ENCODE data around the gene TOMM22.

DNA sequence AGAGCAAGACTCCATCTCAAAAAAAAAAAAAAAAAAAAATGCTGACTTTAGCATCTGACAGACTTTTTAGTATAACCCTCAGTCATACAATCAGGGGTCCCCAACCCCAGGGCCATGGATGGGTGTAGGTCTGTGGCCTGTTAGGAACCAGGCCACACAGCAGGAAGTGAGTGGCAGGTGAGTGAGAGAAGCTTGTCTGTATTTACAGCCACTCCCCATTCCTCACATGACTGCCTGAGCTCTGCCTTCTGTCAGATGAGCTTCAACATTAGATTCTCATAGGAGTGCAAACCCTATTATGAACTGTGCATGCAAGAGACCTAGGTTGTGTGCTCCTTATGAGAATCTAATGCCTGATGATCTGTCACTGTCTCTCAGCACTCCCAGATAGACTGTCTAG, 28.9 kb upstream of the TOMM22 start:
- TF ChIP-seq, protein P1, sequence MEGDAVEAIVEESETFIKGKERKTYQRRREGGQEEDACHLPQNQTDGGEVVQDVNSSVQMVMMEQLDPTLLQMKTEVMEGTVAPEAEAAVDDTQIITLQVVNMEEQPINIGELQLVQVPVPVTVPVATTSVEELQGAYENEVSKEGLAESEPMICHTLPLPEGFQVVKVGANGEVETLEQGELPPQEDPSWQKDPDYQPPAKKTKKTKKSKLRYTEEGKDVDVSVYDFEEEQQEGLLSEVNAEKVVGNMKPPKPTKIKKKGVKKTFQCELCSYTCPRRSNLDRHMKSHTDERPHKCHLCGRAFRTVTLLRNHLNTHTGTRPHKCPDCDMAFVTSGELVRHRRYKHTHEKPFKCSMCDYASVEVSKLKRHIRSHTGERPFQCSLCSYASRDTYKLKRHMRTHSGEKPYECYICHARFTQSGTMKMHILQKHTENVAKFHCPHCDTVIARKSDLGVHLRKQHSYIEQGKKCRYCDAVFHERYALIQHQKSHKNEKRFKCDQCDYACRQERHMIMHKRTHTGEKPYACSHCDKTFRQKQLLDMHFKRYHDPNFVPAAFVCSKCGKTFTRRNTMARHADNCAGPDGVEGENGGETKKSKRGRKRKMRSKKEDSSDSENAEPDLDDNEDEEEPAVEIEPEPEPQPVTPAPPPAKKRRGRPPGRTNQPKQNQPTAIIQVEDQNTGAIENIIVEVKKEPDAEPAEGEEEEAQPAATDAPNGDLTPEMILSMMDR (IDR thresholded peaks at IDR 0.05; ENCODE audit: low read depth, low read length): no peak
- TF ChIP-seq POLR2A (IDR thresholded peaks at IDR 0.05; ENCODE audit: extremely low read depth, insufficient read length): no peak
- TF ChIP-seq MYC (IDR thresholded peaks at IDR 0.05; ENCODE audit: low read depth, low read length): no peak
- TF ChIP-seq, protein P2, sequence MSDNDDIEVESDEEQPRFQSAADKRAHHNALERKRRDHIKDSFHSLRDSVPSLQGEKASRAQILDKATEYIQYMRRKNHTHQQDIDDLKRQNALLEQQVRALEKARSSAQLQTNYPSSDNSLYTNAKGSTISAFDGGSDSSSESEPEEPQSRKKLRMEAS (IDR thresholded peaks at IDR 0.05; ENCODE audit: low read depth, low read length): no peak
